Pulmonary artery endothelial cell (primary cell): ENCODE data around the gene PROB1. TPM values are rescaled to one million over a fixed set of nuclear protein-coding genes. Genes with fewer than 3 reads are reported as not detected.

Experiments
- total RNA-seq: library from RNA; depleted of rRNA; stranded (reverse); fragments of >200 nt; gene quantifications from 2 replicates; pipeline ENCODE4 v1.2.3, GENCODE V29; 2014

Gene PROB1
- total RNA-seq, 1 donor from 2014 or later: 0.79 TPM

Other genes with a start within 250 kb of the PROB1 start
- 55.4 and 64.9 TPM in 2 replicates for gene SIL1, start 196.7 kb downstream of the PROB1 start, total RNA-seq
- 213 and 361 TPM in 2 replicates for gene MATR3, start 101.4 kb downstream of the PROB1 start, total RNA-seq
- 74.3 and 94.6 TPM in 2 replicates for gene PAIP2, start 53.2 kb downstream of the PROB1 start, total RNA-seq
- gene SLC23A1, start 11.8 kb downstream of the PROB1 start, total RNA-seq: not detected in 2 replicates
- 0.04 TPM in 1 of 2 replicates, not detected in the other for gene MZB1, start 5.2 kb downstream of the PROB1 start, total RNA-seq
- 6.7 and 9.4 TPM in 2 replicates for gene SPATA24, start 9.0 kb upstream of the PROB1 start, total RNA-seq
- 5.9 and 7.6 TPM in 2 replicates for gene DNAJC18, start 44.4 kb upstream of the PROB1 start, total RNA-seq
- 448 and 513 TPM in 2 replicates for gene ECSCR, start 67.6 kb upstream of the PROB1 start, total RNA-seq
- under 0.01 TPM in 1 of 2 replicates, not detected in the other for gene SMIM33, start 75.9 kb upstream of the PROB1 start, total RNA-seq
- 89.4 and 92.2 TPM in 2 replicates for gene STING1, start 87.7 kb upstream of the PROB1 start, total RNA-seq
- 66.0 and 71.1 TPM in 2 replicates for gene UBE2D2, start 166.2 kb upstream of the PROB1 start, total RNA-seq